Tongue (tissue), 2 donors: Measurements from ENCODE around the gene PI3. TPM values are rescaled to one million over a fixed set of nuclear protein-coding genes. Genes with fewer than 3 reads are reported as not detected.

Experiments
- DNase-seq: peaks from one replicate; pipeline ENCODE4 v3.0.0-alpha.2; 2015
- total RNA-seq: library from RNA; depleted of rRNA; stranded (reverse); fragments of >200 nt; gene quantifications from one replicate; pipeline ENCODE4 v1.2.3, GENCODE V29; 2014

Gene PI3
- total RNA-seq, 1 donor from 2014 or later, result not detected

DNA sequence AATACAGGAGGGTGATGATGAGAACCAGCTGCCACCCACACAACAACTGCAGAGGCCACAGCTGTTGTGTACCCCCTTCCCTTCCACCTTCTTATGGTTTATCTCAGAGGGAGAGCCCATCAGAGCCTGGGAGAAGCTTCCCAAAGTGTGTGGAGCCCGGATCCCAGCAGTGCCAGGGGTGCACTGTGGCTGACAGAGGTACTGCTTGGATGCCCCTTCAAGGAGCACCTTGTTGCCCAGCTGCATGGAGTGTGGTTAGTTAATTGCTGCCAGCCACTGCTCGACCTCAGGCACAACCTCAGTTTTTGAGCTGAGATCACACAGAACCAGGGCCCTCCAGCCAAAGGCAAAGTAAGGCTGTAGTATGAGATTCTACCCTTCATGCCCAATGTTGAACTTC is 13.0 kb downstream of the PI3 start:
- DNase-seq, result no peak

DNA sequence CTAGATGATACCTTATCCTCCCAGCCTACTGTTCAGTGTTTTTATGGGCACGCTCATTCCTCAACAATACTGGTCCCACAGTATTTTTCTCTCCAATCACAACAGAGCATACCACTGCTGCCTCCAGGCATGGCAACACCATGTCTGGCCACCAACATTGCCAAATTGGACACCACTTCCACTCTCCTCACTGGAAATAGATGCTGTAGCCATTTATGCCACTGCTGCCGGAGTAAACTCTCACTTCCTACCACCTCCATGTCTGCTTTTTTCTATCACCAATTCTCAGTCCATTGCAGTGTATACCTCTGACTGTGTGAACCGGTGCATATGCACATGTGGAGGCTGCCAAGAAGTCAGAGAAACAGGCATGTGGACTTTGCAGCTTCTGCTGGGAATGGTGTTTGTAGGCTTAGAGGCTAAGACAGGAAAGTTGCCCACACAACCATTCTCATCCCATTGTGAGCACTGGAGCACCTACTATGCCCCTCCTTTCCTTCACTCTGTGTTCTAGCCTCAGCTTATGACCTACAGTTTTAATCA is 14.4 kb downstream of the PI3 start:
- no peak for DNase-seq

- DNase-seq, result no peak
Observed at GRCh38 chr20:45189861-45190260, 15.2 kb downstream of the PI3 start.

GRCh38 chr20:45191926-45192325 is 17.2 kb downstream of the PI3 start:
- no peak for DNase-seq

DNA sequence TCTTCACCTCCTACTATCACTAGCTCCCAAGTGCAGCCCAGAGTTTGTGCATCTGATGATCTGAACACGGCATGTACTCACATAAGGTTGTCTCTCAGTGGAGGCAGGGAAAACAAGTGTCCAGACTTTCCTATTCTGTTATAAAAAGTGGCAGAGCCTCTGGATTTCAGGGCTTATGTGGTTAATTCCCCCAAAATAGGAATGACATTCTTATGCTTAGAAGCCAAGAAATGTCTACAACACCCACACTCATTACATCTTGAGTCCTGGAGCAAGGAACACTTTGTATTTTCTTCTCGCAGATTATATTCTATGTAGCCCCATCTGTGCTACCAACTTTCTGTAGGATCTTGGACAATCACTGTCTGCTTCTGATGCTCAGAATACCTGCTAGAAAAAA is 18.6 kb downstream of the PI3 start:
- DNase-seq, result no peak

GRCh38 chr20:45206725-45207124 is 32.0 kb downstream of the PI3 start, which contains the start of gene SEMG1:
SEMG1 (plus strand) TSS chr20:45207033; CDS start chr20:45207054, 21 bp downstream.
- no peak for DNase-seq

GRCh38 chr20:45209924-45210323 is 35.2 kb downstream of the PI3 start:
- DNase-seq, result no peak

- no peak for DNase-seq
Observed at GRCh38 chr20:45211569-45212474, 37.1 kb downstream of the PI3 start.

GRCh38 chr20:45212836-45213235 is 38.1 kb downstream of the PI3 start:
- no peak for DNase-seq

DNA sequence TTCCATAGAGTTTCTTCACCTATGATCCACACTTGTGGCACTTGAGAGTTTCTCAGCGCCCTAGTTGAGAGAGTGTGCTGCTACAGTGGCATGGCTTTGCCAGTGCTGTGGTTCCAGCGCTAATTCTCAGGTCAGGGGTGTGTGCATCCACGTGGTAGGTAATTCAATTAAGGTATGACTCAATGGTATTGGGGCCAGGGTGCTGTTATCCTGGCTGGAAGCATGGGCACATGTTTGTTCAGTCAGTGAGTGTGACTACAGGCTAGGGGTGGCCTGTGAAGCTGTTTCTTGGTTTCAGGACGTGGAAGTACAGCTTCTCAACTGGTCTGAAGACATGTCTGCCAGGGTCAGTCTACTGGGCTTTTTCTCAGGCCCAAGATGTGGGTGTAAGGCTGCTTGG is 43.4 kb downstream of the PI3 start:
- DNase-seq, result no peak

DNA sequence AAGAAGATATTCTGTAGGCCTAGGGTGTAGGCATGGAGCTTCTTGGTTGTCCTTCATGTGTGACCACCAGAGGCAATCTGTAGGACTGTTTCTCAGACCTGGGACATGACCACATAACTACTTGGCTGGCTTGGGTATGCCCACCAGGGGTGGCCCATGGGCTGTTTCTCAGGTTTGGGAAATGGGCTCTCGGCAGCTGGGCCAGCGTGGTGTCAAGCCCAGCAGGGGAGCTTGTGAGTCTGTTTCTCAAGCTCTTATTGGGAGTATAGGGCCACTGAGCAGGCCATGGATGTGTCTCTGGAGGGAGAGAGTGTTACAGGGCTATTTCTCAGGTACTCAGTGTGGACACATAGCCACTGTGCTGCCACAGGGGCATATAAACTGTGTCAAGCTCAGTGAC is 43.9 kb downstream of the PI3 start:
- DNase-seq, result no peak

- no peak for DNase-seq
Observed at GRCh38 chr20:45221076-45221475, 46.4 kb downstream of the PI3 start, which contains the start of gene SEMG2. SEMG2 (plus strand) TSS chr20:45221373; CDS start chr20:45221390, 17 bp downstream.

- no peak for DNase-seq
Observed at GRCh38 chr20:45223136-45223535, 48.4 kb downstream of the PI3 start.

Other genes starting within 250 kb of the PI3 start
- gene TOMM34, start 214.5 kb upstream of the PI3 start, total RNA-seq, result 8.1 TPM
- 24.4 TPM for gene STK4, start 208.4 kb upstream of the PI3 start, total RNA-seq
- 1.1 TPM for gene KCNS1, start 73.8 kb upstream of the PI3 start, total RNA-seq
- not detected for gene WFDC5, start 59.7 kb upstream of the PI3 start, total RNA-seq
- not detected for gene WFDC12, start 50.4 kb upstream of the PI3 start, total RNA-seq
- gene SEMG1, start 32.1 kb downstream of the PI3 start, total RNA-seq, result not detected
- gene SEMG2, start 46.5 kb downstream of the PI3 start, total RNA-seq, result not detected
- gene SLPI, start 79.7 kb downstream of the PI3 start, total RNA-seq, result 181 TPM
- gene RBPJL, start 131.9 kb downstream of the PI3 start, total RNA-seq, result not detected
- gene MATN4, start 133.4 kb downstream of the PI3 start, total RNA-seq, result 1.1 TPM
- gene SDC4, start 173.5 kb downstream of the PI3 start, total RNA-seq, result 26.9 TPM
- gene SYS1, start 188.3 kb downstream of the PI3 start, total RNA-seq, result 20.0 TPM
- not detected for gene TP53TG5, start 203.4 kb downstream of the PI3 start, total RNA-seq
- 23.4 TPM for gene DBNDD2, start 233.4 kb downstream of the PI3 start, total RNA-seq
- gene PIGT, start 241.2 kb downstream of the PI3 start, total RNA-seq, result 27.4 TPM